NB4 (cell line): ENCODE results near the gene NLRP4.
"Not testable (repeated sequence)": the region's sequence is repeated elsewhere in the genome, so short reads cannot be mapped to it uniquely, and the experiment has no call there.

Experiments
- DNase-seq: peaks from one replicate; pipeline ENCODE4 v3.0.0; 2010; ENCODE audit warnings: low read depth
- H3K4me3 ChIP-seq: one replicate; pipeline ENCODE4 v1.5.1; 2011; ENCODE audit warnings: mild to moderate bottlenecking, low read depth, low read length, moderate library complexity
- CTCF ChIP-seq: IDR thresholded peaks from one replicate; pipeline ENCODE4 v1.5.1; 2012; ENCODE audit warnings: low read depth, low read length
- MYC ChIP-seq: IDR thresholded peaks from 2 replicates; pipeline ENCODE4 v1.6.1; 2011; ENCODE audit warnings: low read depth, low read length
- POLR2A ChIP-seq: IDR thresholded peaks from 2 replicates; pipeline ENCODE4 v1.6.1; 2011; ENCODE audit warnings: mild to moderate bottlenecking; ENCODE audit not compliant: insufficient read length; ENCODE audit errors: extremely low read depth
- TF ChIP-seq, protein P1 (sequence below): IDR thresholded peaks from 2 replicates; pipeline ENCODE4 v1.6.1; 2011; ENCODE audit warnings: low read depth, low read length

Gene NLRP4

DNA sequence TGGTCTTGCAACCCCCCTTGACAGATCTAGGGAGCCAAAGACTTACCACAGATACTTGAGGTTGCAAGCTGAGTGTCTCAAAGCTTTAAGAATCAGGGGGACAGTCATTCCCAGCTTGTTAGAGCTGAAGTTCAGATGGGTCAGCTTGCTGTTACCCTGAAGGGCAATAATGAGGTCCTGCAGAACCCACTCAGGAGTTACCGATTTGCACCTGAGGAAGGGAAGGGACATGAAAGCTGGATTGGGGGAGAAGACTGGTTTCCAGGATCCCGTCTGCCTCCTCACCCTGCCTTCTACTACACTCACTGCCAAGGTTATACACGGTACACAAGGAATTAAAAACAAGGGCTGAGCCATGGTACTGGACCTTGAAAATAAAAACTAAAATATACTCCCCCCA lies 71.4 kb downstream of the NLRP4 start:
- H3K4me3 ChIP-seq, result no peak overlapping the region
- TF ChIP-seq CTCF, result no peak
- TF ChIP-seq, protein P1, sequence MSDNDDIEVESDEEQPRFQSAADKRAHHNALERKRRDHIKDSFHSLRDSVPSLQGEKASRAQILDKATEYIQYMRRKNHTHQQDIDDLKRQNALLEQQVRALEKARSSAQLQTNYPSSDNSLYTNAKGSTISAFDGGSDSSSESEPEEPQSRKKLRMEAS, result no peak
- TF ChIP-seq MYC, result no peak
- TF ChIP-seq POLR2A, result no peak

DNA sequence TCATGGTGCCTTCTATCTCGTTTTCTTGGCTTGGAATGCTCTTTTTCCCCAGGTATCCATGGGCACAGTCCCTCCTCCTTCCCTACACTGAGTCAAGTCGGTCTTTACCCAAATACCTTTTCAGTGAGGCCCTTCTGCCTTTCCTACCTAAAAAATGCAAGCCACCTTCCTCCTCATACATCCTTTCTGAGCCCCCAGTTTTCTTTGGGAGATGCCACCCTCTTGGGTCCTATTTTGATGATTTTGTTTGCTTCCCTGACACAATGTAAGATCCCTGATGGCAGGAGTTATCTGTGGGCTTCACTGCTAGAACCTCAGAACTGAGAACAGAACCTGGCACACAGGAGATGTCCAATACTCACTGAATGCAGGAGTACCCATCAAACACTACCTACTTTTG lies 73.5 kb downstream of the NLRP4 start:
- TF ChIP-seq CTCF (no peak), POLR2A (no peak), MYC (no peak)
- TF ChIP-seq, protein P1, result no peak
- no peak overlapping the region for H3K4me3 ChIP-seq
- no peak for DNase-seq

More for the DNA sequence above, 71.4 kb downstream of the NLRP4 start:
- no peak for DNase-seq

DNA sequence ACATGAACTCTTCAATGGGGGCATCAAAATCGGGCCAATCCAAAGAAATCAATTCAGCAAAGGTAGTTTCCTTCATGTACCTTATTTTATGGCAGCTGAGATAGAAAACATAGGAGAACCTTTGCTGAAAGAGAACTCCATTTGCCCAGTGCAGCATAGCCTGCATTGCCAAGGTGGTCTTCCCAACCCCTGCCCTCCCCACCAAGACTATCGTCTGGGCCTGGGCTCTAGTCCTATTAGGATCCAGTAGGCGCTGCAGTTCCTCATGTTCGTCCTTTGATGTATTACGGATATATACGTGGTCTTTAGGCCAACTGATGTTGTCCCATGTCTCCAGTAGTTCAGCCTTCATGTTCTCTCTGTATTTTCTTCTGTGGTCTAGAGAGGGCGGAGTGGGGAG lies 76.6 kb downstream of the NLRP4 start:
- DNase-seq, result no peak
- TF ChIP-seq CTCF, result no peak
- TF ChIP-seq MYC, result no peak
- TF ChIP-seq POLR2A, result no peak
- H3K4me3 ChIP-seq, result no peak overlapping the region

- DNase-seq, result peak; percentile 19
- no peak overlapping the region for H3K4me3 ChIP-seq
- TF ChIP-seq, protein P1, result no peak
- TF ChIP-seq CTCF, result peak; percentile 60
Observed at GRCh38 chr19:55913643-55914268, 77.4 kb downstream of the NLRP4 start.

DNA sequence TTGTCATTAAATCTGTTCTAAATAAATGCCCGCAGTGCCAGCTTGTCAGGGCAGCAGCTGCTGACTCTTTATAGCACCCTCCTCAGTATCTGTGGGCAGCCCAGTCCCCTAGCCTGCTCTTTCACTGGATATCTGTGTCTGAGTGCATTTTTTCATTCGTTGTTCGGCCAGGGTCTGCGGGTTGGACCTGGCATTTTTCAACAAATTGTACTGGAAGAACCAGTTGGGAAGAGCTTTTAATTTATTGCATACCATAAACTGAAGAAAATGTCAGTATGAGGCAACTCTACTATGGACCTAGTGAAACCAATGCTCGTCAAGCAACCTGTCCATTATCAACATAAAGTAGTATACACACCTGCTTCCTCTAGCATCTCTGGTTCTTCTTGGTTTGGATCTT lies 87.2 kb downstream of the NLRP4 start:
- TF ChIP-seq MYC (no peak), CTCF (no peak), POLR2A (no peak)
- TF ChIP-seq, protein P1, result no peak
- H3K4me3 ChIP-seq, result no peak overlapping the region
- no peak for DNase-seq

DNA sequence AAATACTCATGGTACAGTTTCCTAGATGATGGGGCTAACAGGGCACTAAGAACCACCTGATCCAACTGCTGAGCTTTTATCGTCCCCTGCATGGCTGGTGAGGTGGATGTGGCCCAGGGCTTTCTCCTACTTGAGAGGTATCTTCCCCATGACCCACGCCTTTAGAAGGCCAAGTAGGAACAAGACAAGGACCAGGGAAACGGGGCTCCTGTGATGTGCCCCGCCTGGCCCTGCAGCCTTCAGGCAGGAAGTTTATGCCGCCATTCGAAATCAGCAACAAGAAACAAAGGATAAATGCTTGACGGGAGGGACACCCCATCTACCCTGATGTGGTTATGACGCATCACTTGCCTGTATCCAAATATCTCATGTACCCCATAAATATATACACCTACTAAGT lies 91.7 kb downstream of the NLRP4 start:
- no peak overlapping the region for H3K4me3 ChIP-seq
- DNase-seq, result no peak
- no peak for TF ChIP-seq CTCF
- TF ChIP-seq MYC, result no peak
- TF ChIP-seq POLR2A, result no peak
- TF ChIP-seq, protein P1, result no peak

- not testable (repeated sequence) for DNase-seq, H3K4me3 ChIP-seq
Observed at GRCh38 chr19:55929258-55929657, 92.9 kb downstream of the NLRP4 start.
